H9 (cell line): ENCODE data around the gene GFRA1. TPM values are rescaled to one million over a fixed set of nuclear protein-coding genes. Genes with fewer than 3 reads are reported as not detected.

Experiments used
- DNase-seq: peaks from one replicate; pipeline ENCODE4 v3.0.0-alpha.2; 2017
- H2AFZ ChIP-seq: one replicate; pipeline ENCODE4 v1.6.1; 2013; ENCODE audit warnings: mild to moderate bottlenecking, low read length, control low read depth, moderate library complexity
- H2AK5ac ChIP-seq: 2 replicates; pipeline ENCODE4 v1.6.1; 2013; ENCODE audit warnings: low read length, control low read depth, mixed read lengths; ENCODE audit not compliant: insufficient read length
- H2BK120ac ChIP-seq: one replicate; pipeline ENCODE4 v1.6.1; 2013; ENCODE audit warnings: low read depth, mild to moderate bottlenecking, low read length, control low read depth, inconsistent platforms; ENCODE audit not compliant: poor library complexity, severe bottlenecking
- H2BK12ac ChIP-seq: 2 replicates; pipeline ENCODE4 v1.6.1; 2013; ENCODE audit warnings: low read length, control low read depth, mixed read lengths, low read depth; ENCODE audit not compliant: insufficient read length
- H2BK15ac ChIP-seq: 2 replicates; pipeline ENCODE4 v1.6.1; 2013; ENCODE audit warnings: low read depth, low read length, control low read depth
- H2BK20ac ChIP-seq: one replicate; pipeline ENCODE4 v1.6.1; 2013; ENCODE audit warnings: low read depth, mild to moderate bottlenecking, low read length, control low read depth, inconsistent platforms; ENCODE audit not compliant: poor library complexity, severe bottlenecking
- H2BK5ac ChIP-seq: 2 replicates; pipeline ENCODE4 v1.6.1; 2013; ENCODE audit warnings: low read length, control low read depth, mixed read lengths; ENCODE audit not compliant: insufficient read length
- H3K14ac ChIP-seq: 2 replicates; pipeline ENCODE4 v1.6.1; 2013; ENCODE audit warnings: low read length, control low read depth; ENCODE audit not compliant: insufficient read depth
- H3K18ac ChIP-seq: 2 replicates; pipeline ENCODE4 v1.6.1; 2013; ENCODE audit warnings: low read depth, mild to moderate bottlenecking, mixed read lengths, low read length, control low read depth; ENCODE audit not compliant: insufficient read length
- H3K23ac ChIP-seq: 2 replicates; pipeline ENCODE4 v1.6.1; 2013; ENCODE audit warnings: low read length, control low read depth, mixed read lengths, low read depth; ENCODE audit not compliant: insufficient read length
- H3K23me2 ChIP-seq: 2 replicates; pipeline ENCODE4 v1.6.1; 2013; ENCODE audit warnings: low read depth, mild to moderate bottlenecking, mixed read lengths, low read length, control low read depth; ENCODE audit not compliant: insufficient read length, poor library complexity, severe bottlenecking
- H3K27ac ChIP-seq: 2 replicates; pipeline ENCODE4 v1.5.1; 2013; ENCODE audit warnings: low read length, control low read depth, mixed read lengths, low read depth; ENCODE audit not compliant: insufficient read length
- H3K27me3 ChIP-seq: 2 replicates; pipeline ENCODE4 v1.6.1; 2013; ENCODE audit warnings: low read length, control low read depth, inconsistent platforms; ENCODE audit not compliant: insufficient read depth
- H3K4ac ChIP-seq: 2 replicates; pipeline ENCODE4 v1.6.1; 2013; ENCODE audit warnings: low read depth, mild to moderate bottlenecking, control low read depth, inconsistent platforms, low read length, moderate library complexity
- H3K4me1 ChIP-seq: 2 replicates; pipeline ENCODE4 v1.6.1; 2013; ENCODE audit warnings: low read length, control low read depth, inconsistent platforms; ENCODE audit not compliant: insufficient read depth
- H3K4me2 ChIP-seq: 2 replicates; pipeline ENCODE4 v1.6.1; 2013; ENCODE audit warnings: low read length, control low read depth, mixed read lengths; ENCODE audit not compliant: insufficient read length, insufficient read depth
- H3K56ac ChIP-seq: 2 replicates; pipeline ENCODE4 v1.6.1; 2013; ENCODE audit warnings: low read depth, mild to moderate bottlenecking, mixed read lengths, low read length, control low read depth; ENCODE audit not compliant: insufficient read length
- H3K79me1 ChIP-seq: 2 replicates; pipeline ENCODE4 v1.6.1; 2013; ENCODE audit warnings: low read depth, mild to moderate bottlenecking, moderate library complexity, low read length, control low read depth, inconsistent platforms; ENCODE audit not compliant: insufficient read depth, poor library complexity, severe bottlenecking
- H3K79me2 ChIP-seq: 2 replicates; pipeline ENCODE4 v1.6.1; 2013; ENCODE audit warnings: low read length, control low read depth, inconsistent platforms; ENCODE audit not compliant: insufficient read depth
- H3K9ac ChIP-seq: 2 replicates; pipeline ENCODE4 v1.6.1; 2013; ENCODE audit warnings: low read length, control low read depth, mixed read lengths; ENCODE audit not compliant: insufficient read length; ENCODE audit errors: extremely low read depth
- H3K9me3 ChIP-seq: one replicate; pipeline ENCODE4 v1.6.1; 2013; ENCODE audit warnings: low read depth, low read length, inconsistent platforms; ENCODE audit not compliant: control insufficient read depth
- H3T11ph ChIP-seq: one replicate; pipeline ENCODE4 v1.6.1; 2013; ENCODE audit warnings: mild to moderate bottlenecking, low read length, control low read depth, inconsistent platforms
- H4K20me1 ChIP-seq: one replicate; pipeline ENCODE4 v1.6.1; 2013; ENCODE audit not compliant: control insufficient read depth, insufficient read length, insufficient read depth
- H4K5ac ChIP-seq: 2 replicates; pipeline ENCODE4 v1.6.1; 2013; ENCODE audit warnings: low read depth, mild to moderate bottlenecking, mixed read lengths, low read length, control low read depth; ENCODE audit not compliant: insufficient read length
- H4K8ac ChIP-seq: replicated peaks from 2 replicates; pipeline ENCODE4 v1.6.1; 2013; ENCODE audit warnings: low read length, control low read depth, mixed read lengths, low read depth; ENCODE audit not compliant: insufficient read length
- H4K91ac ChIP-seq: 2 replicates; pipeline ENCODE4 v1.6.1; 2013; ENCODE audit warnings: low read depth, mild to moderate bottlenecking, moderate library complexity, mixed read lengths, low read length, control low read depth; ENCODE audit not compliant: insufficient read length
- H3K27ac Mint-ChIP-seq, 3 experiments: 2 replicates in 2 of 3; 3 replicates in 1 of 3; pipeline ENCODE4 v1.8.0; 2020 to 2021; ENCODE audit warnings: mixed read lengths in 3 of 3, mild to moderate bottlenecking in 1 of 3, moderate library complexity in 1 of 3
- H3K27me3 Mint-ChIP-seq: 2 replicates; pipeline ENCODE4 v1.8.0; 2021; ENCODE audit warnings: low read depth, mild to moderate bottlenecking, moderate library complexity, mixed read lengths
- H3K36me3 Mint-ChIP-seq, 3 experiments: 2 replicates in 2 of 3; 3 replicates in 1 of 3; pipeline ENCODE4 v1.8.0; 2020 to 2021; ENCODE audit warnings: low read depth in 3 of 3, mixed read lengths in 3 of 3; ENCODE audit not compliant: insufficient read depth in 1 of 3
- H3K4me1 Mint-ChIP-seq, 2 experiments: 2 replicates each; pipeline ENCODE4 v1.8.0; 2020; ENCODE audit warnings: mixed read lengths in 2 of 2
- H3K4me3 Mint-ChIP-seq, 2 experiments: 2 replicates in 1 of 2; 3 replicates in 1 of 2; pipeline ENCODE4 v1.8.0; 2020 to 2021; ENCODE audit warnings: mild to moderate bottlenecking in 2 of 2, mixed read lengths in 2 of 2, moderate library complexity in 1 of 2
- H3K9me3 Mint-ChIP-seq, 2 experiments: 2 replicates in 1 of 2; 3 replicates in 1 of 2; pipeline ENCODE4 v1.8.0; 2020; ENCODE audit warnings: mild to moderate bottlenecking in 2 of 2, mixed read lengths in 2 of 2, moderate library complexity in 1 of 2
- CTCF ChIP-seq: fragments of 200-600 bp; sonication (generic); conservative IDR thresholded peaks from 3 replicates; pipeline ENCODE4 v1.8.0; 2021; ENCODE audit warnings: antibody characterized with exemption, mild to moderate bottlenecking
- WGBS: extraction: QIAGEN DNeasy Blood & Tissue Kit; methylation state at CpG from one replicate; pipeline ENCODE4 v1.1.7; 2013; ENCODE audit warnings: missing lambda C conversion rate, low lambda C conversion rate, mixed read lengths; ENCODE audit not compliant: insufficient read length; ENCODE audit errors: extremely low coverage; 5-methylcytosine and 5-hydroxymethylcytosine counted together
- total RNA-seq: library from RNA; stranded (reverse); gene quantifications from 2 replicates; pipeline ENCODE4 v1.2.1, GENCODE V29; 2021

GFRA1 gene
- total RNA-seq, 1 experiment from 2014 or later = 0.24 TPM

- no peak overlapping the region for H2BK120ac ChIP-seq
- H2BK12ac ChIP-seq = no peak overlapping the region
- H3K9ac ChIP-seq = no peak overlapping the region
- H2BK5ac ChIP-seq = no peak overlapping the region
- H3K4me1 Mint-ChIP-seq = peaks cover 14 to 18% of the 10 kb centered on the region in 2 experiments
- DNase-seq = no peak
- H2AK5ac ChIP-seq = no peak overlapping the region
- H3K36me3 Mint-ChIP-seq = no peaks in the 10 kb centered on the region
- no peaks in the 10 kb centered on the region for H3K79me1 ChIP-seq
- H3K27me3 ChIP-seq = no peaks in the 10 kb centered on the region
- H4K5ac ChIP-seq = no peak overlapping the region
- no peak overlapping the region for H3K4ac ChIP-seq
- no peaks in the 10 kb centered on the region for H4K20me1 ChIP-seq
- TF ChIP-seq CTCF = no peak
- H4K91ac ChIP-seq = no peak overlapping the region
- H3K4me3 Mint-ChIP-seq = no peak overlapping the region
- no peaks in the 10 kb centered on the region; the same call in 1 of the 2 replicates for H3K27me3 Mint-ChIP-seq
- H3K23me2 ChIP-seq = no peaks in the 10 kb centered on the region
- H3K4me2 ChIP-seq = no peak overlapping the region
- H2BK15ac ChIP-seq = no peak overlapping the region
- no peak overlapping the region for H3T11ph ChIP-seq
- H3K4me1 ChIP-seq = 0 out of 2 replicates have a peak, but pooled peaks cover 2% of the 10 kb centered on the region
- no peak overlapping the region for H2BK20ac ChIP-seq
- H3K14ac ChIP-seq = no peak overlapping the region
- no peak overlapping the region for H3K23ac ChIP-seq
- no peak overlapping the region for H2AFZ ChIP-seq
- H3K79me2 ChIP-seq = no peaks in the 10 kb centered on the region
- WGBS = no CpG with 5 or more reads among the region's 7 CpGs
- H3K27ac Mint-ChIP-seq = no peak overlapping the region; a peak in 1 of 7 replicates
- no peak overlapping the region for H3K56ac ChIP-seq
- no peak overlapping the region for H4K8ac ChIP-seq
- H3K9me3 ChIP-seq = no peaks in the 10 kb centered on the region
- no peak overlapping the region for H3K18ac ChIP-seq
- no peak overlapping the region for H3K27ac ChIP-seq
- no peaks in the 10 kb centered on the region for H3K9me3 Mint-ChIP-seq
These were observed 205.2 kb downstream of the GFRA1 start for GRCh38 chr10:116067825-116068224.
